ENCODE measurements around the gene IPO4. TPM values are rescaled to one million over a fixed set of nuclear protein-coding genes. Genes with fewer than 3 reads are reported as not detected.

IPO4 gene
- total and polyA plus RNA-seq, 2 experiments from 2014 or later: 34.2 to 105 TPM

DNA sequence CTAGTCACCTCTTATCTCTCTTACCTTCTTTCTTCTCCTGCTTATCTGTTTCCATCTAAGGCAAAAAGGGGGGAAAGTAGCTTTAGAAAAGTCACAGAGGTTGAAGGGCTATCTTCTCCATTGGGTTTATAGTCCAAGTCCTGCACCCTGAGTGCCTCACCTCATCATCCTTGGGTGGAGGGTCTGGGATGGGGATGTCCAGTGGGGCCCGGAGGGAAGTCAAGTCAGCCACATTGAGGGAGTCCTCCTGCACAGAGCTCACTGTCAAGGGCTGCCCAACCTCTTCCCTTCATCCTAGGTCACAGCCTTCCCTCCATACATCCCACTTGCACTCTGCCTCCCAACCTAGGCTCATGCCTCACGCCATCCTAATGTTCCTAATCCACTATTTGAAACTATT, 43.4 kb downstream of the IPO4 start (continued):
- TF ChIP-seq, protein P1, sequence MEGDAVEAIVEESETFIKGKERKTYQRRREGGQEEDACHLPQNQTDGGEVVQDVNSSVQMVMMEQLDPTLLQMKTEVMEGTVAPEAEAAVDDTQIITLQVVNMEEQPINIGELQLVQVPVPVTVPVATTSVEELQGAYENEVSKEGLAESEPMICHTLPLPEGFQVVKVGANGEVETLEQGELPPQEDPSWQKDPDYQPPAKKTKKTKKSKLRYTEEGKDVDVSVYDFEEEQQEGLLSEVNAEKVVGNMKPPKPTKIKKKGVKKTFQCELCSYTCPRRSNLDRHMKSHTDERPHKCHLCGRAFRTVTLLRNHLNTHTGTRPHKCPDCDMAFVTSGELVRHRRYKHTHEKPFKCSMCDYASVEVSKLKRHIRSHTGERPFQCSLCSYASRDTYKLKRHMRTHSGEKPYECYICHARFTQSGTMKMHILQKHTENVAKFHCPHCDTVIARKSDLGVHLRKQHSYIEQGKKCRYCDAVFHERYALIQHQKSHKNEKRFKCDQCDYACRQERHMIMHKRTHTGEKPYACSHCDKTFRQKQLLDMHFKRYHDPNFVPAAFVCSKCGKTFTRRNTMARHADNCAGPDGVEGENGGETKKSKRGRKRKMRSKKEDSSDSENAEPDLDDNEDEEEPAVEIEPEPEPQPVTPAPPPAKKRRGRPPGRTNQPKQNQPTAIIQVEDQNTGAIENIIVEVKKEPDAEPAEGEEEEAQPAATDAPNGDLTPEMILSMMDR (conservative IDR thresholded peaks at IDR 0.05; ENCODE audit: low read depth in 2 of 2): no peak
- TF ChIP-seq STAT1 (IDR thresholded peaks at IDR 0.05; ENCODE audit: unreplicated experiment) (no peak), ZNF114 (CRISPR knock-in tag; IDR thresholded peaks at IDR 0.05) (no peak), POLR2AphosphoS5 (IDR thresholded peaks at IDR 0.05; ENCODE audit: low read depth) (no peak), EZH2 (IDR thresholded peaks at IDR 0.05; ENCODE audit: low read depth, unreplicated experiment) (no peak), CREB1 (CRISPR knock-in tag; IDR thresholded peaks at IDR 0.05; ENCODE audit: low read depth) (no peak), JUNB (IDR thresholded peaks at IDR 0.05; ENCODE audit: unreplicated experiment) (no peak), ZNF331 (CRISPR knock-in tag; IDR thresholded peaks at IDR 0.05; ENCODE audit: low read depth) (no peak), EZH2phosphoT487 (IDR thresholded peaks at IDR 0.05; ENCODE audit: unreplicated experiment) (no peak)
- TF ChIP-seq, protein P2, sequence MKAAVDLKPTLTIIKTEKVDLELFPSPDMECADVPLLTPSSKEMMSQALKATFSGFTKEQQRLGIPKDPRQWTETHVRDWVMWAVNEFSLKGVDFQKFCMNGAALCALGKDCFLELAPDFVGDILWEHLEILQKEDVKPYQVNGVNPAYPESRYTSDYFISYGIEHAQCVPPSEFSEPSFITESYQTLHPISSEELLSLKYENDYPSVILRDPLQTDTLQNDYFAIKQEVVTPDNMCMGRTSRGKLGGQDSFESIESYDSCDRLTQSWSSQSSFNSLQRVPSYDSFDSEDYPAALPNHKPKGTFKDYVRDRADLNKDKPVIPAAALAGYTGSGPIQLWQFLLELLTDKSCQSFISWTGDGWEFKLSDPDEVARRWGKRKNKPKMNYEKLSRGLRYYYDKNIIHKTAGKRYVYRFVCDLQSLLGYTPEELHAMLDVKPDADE (IDR thresholded peaks at IDR 0.05): no peak
- TF ChIP-seq, protein P3, sequence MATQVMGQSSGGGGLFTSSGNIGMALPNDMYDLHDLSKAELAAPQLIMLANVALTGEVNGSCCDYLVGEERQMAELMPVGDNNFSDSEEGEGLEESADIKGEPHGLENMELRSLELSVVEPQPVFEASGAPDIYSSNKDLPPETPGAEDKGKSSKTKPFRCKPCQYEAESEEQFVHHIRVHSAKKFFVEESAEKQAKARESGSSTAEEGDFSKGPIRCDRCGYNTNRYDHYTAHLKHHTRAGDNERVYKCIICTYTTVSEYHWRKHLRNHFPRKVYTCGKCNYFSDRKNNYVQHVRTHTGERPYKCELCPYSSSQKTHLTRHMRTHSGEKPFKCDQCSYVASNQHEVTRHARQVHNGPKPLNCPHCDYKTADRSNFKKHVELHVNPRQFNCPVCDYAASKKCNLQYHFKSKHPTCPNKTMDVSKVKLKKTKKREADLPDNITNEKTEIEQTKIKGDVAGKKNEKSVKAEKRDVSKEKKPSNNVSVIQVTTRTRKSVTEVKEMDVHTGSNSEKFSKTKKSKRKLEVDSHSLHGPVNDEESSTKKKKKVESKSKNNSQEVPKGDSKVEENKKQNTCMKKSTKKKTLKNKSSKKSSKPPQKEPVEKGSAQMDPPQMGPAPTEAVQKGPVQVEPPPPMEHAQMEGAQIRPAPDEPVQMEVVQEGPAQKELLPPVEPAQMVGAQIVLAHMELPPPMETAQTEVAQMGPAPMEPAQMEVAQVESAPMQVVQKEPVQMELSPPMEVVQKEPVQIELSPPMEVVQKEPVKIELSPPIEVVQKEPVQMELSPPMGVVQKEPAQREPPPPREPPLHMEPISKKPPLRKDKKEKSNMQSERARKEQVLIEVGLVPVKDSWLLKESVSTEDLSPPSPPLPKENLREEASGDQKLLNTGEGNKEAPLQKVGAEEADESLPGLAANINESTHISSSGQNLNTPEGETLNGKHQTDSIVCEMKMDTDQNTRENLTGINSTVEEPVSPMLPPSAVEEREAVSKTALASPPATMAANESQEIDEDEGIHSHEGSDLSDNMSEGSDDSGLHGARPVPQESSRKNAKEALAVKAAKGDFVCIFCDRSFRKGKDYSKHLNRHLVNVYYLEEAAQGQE (IDR thresholded peaks at IDR 0.05; ENCODE audit: unreplicated experiment): no peak

DNA sequence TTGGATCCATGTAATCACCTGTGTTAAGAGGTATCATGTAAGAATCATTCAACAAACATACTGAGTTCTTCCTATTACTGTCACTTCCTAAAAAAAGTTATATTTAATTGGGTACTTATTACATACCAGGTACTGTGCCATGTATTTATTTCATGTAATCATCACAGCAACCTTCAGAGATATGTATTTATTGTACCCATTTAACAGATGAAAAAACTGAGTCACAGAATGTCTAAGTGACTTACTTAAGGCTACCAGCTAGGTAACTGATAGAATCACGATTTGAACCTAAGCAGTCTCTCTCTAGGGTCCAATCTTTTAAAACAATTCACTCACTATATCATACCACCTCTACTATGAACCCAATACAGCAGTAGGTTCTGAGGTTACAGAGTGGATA, 44.2 kb downstream of the IPO4 start:
- Mint-ChIP-seq H3K27me3 (ENCODE audit: insufficient read depth, low read depth, poor library complexity) (peaks cover 23% of the 10 kb centered on the region), H3K27ac (no peak overlapping the region), H3K4me3 (no peak overlapping the region; the same call in 2 of the 3 replicates), H3K36me3 (ENCODE audit: low read depth) (peaks cover 49% of the 10 kb centered on the region), H3K4me1 (peaks cover 30% of the 10 kb centered on the region), H3K9me3 (no peaks in the 10 kb centered on the region)
- DNase-seq (ENCODE audit: low spot score) (no peak), ATAC-seq (no peak)
- H3K79me2 ChIP-seq (replicated peaks; ENCODE audit: insufficient read depth): peaks cover 50% of the 10 kb centered on the region
- no peak overlapping the region for H3K4me2 ChIP-seq
- no peaks in the 10 kb centered on the region for H3K9me2 ChIP-seq (ENCODE audit: insufficient read depth)
- no peak overlapping the region for H3K27ac ChIP-seq (ENCODE audit: low read depth)
- H3K4me3 ChIP-seq: no peak overlapping the region
- H2AFZ ChIP-seq: no peak overlapping the region
- H4K20me1 ChIP-seq (replicated peaks; ENCODE audit: insufficient read depth): peaks cover 12% of the 10 kb centered on the region
- peaks cover 15% of the 10 kb centered on the region for H3K36me3 ChIP-seq (ENCODE audit: insufficient read depth)
- H3K27me3 ChIP-seq (ENCODE audit: insufficient read depth): no peaks in the 10 kb centered on the region
- H3F3A ChIP-seq (replicated peaks; ENCODE audit: low read depth): peaks cover 14% of the 10 kb centered on the region
- H3K4me1 ChIP-seq (ENCODE audit: insufficient read depth): peaks cover 23% of the 10 kb centered on the region
- TF ChIP-seq, protein P2 (IDR thresholded peaks at IDR 0.05): no peak
- TF ChIP-seq, protein P4, sequence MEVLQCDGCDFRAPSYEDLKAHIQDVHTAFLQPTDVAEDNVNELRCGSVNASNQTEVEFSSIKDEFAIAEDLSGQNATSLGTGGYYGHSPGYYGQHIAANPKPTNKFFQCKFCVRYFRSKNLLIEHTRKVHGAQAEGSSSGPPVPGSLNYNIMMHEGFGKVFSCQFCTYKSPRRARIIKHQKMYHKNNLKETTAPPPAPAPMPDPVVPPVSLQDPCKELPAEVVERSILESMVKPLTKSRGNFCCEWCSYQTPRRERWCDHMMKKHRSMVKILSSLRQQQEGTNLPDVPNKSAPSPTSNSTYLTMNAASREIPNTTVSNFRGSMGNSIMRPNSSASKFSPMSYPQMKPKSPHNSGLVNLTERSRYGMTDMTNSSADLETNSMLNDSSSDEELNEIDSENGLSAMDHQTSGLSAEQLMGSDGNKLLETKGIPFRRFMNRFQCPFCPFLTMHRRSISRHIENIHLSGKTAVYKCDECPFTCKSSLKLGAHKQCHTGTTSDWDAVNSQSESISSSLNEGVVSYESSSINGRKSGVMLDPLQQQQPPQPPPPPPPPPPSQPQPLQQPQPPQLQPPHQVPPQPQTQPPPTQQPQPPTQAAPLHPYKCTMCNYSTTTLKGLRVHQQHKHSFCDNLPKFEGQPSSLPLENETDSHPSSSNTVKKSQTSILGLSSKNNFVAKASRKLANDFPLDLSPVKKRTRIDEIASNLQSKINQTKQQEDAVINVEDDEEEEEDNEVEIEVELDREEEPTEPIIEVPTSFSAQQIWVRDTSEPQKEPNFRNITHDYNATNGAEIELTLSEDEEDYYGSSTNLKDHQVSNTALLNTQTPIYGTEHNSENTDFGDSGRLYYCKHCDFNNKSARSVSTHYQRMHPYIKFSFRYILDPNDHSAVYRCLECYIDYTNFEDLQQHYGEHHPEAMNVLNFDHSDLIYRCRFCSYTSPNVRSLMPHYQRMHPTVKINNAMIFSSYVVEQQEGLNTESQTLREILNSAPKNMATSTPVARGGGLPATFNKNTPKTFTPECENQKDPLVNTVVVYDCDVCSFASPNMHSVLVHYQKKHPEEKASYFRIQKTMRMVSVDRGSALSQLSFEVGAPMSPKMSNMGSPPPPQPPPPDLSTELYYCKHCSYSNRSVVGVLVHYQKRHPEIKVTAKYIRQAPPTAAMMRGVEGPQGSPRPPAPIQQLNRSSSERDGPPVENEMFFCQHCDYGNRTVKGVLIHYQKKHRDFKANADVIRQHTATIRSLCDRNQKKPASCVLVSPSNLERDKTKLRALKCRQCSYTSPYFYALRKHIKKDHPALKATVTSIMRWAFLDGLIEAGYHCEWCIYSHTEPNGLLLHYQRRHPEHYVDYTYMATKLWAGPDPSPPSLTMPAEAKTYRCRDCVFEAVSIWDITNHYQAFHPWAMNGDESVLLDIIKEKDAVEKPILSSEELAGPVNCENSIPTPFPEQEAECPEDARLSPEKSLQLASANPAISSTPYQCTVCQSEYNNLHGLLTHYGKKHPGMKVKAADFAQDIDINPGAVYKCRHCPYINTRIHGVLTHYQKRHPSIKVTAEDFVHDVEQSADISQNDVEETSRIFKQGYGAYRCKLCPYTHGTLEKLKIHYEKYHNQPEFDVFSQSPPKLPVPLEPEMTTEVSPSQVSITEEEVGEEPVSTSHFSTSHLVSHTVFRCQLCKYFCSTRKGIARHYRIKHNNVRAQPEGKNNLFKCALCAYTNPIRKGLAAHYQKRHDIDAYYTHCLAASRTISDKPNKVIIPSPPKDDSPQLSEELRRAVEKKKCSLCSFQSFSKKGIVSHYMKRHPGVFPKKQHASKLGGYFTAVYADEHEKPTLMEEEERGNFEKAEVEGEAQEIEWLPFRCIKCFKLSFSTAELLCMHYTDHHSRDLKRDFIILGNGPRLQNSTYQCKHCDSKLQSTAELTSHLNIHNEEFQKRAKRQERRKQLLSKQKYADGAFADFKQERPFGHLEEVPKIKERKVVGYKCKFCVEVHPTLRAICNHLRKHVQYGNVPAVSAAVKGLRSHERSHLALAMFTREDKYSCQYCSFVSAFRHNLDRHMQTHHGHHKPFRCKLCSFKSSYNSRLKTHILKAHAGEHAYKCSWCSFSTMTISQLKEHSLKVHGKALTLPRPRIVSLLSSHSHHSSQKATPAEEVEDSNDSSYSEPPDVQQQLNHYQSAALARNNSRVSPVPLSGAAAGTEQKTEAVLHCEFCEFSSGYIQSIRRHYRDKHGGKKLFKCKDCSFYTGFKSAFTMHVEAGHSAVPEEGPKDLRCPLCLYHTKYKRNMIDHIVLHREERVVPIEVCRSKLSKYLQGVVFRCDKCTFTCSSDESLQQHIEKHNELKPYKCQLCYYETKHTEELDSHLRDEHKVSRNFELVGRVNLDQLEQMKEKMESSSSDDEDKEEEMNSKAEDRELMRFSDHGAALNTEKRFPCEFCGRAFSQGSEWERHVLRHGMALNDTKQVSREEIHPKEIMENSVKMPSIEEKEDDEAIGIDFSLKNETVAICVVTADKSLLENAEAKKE (CRISPR knock-in tag; IDR thresholded peaks at IDR 0.05): no peak
- no peak for TF ChIP-seq ZNF114 (CRISPR knock-in tag; IDR thresholded peaks at IDR 0.05)
- no peak for TF ChIP-seq JUNB (IDR thresholded peaks at IDR 0.05; ENCODE audit: unreplicated experiment)
